HTR-8/SVneo (cell line): ENCODE data around the gene SLC22A13.
"Not testable (repeated sequence)": the region's sequence is repeated elsewhere in the genome, so short reads cannot be mapped to it uniquely, and the experiment has no call there.

ENCODE experiments used
- DNase-seq: peaks from one replicate; pipeline ENCODE4 v3.0.0; 2011; ENCODE audit warnings: low spot score, mixed read lengths; ENCODE audit not compliant: insufficient read length
- FAIRE-seq: peaks from 2 replicates; lab custom pipeline; 2011; peaks lifted over from hg19 to GRCh38; lab: Jason Lieb, UNC

Gene SLC22A13

DNA sequence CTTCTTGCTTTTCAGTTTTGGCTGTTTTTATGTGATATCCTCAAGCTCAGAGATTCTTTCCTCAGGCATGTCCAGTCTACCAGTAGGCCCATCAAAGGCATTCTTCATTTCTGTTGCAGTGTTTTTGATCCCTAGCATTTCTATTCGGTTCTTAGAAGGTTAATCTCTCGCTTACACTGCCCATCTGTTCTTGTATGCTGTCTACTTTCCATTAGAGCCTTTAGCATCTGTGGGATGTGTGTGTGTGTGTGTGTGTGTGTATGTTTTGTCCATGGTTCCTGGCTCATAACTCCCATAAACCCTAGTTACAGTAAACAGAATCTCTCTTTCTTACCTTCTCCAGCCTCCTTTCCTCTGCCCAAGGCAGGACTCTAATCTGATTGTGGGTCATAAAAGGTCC lies 5.1 kb upstream of the SLC22A13 start:
- no peak for FAIRE-seq

DNA sequence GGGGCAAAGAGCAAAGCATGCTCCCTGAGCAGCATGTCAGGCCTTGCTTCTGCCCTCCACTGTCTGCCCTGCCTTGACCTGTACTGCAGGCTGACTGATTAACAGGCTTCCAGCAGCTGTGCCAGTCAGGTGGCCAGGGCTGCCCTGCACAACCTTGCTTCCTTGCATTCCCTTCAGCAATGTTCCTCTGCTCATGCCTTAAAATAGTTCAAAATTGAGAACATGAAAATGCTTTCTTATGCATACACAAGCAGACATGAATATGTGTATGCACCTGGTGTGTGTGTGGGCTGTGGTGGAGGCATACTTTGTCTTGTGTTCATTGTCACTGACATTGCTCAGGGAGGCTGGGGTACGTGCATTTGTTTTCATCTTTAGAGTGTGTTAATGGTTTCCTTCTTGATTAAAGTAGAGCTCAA lies 1.2 kb upstream of the SLC22A13 start:
- no peak for DNase-seq
- FAIRE-seq = no peak

More for the DNA sequence above, 5.1 kb upstream of the SLC22A13 start:
- DNase-seq = no peak

DNA sequence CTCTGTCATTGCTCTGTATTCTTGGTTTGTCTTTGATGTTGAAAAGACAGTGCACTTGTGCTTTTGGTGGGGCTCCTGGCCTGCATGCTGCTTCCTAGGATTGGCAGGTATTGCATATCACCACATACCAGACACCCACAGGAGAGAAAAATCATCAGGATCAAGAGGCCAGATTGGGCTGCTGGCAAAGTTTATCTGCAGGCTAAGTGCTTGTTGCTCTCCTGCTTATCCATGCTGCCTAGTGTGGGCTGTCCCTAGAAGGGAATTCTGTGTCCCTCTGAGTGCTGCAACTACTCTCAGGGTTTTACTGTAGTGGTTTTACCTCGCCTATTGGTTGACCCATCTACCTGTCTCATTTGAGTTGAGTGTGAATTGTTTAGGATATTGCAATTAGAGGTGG lies 833 bp upstream of the SLC22A13 start:
- DNase-seq = no peak
- FAIRE-seq = no peak

DNA sequence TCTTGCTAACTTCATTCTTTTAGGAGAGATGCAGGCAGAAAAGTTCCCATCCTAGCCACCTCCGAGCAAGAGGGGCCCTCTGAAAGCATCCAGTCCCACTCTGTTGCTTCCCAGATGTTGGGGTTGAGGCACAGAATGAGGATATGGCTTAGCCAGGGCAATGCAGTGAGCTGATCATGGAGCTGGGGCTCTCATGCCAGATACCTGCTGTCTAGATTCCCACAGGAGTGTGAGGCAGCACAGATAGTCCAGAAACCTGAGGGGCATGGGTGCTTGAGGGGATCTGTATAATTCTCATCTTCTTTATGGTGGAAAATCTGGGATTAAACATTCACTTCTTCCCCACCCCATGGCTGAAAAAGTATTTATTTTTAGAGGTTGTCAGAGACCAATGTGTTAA lies 1.2 kb downstream of the SLC22A13 start:
- no peak for FAIRE-seq
- DNase-seq = no peak

DNA sequence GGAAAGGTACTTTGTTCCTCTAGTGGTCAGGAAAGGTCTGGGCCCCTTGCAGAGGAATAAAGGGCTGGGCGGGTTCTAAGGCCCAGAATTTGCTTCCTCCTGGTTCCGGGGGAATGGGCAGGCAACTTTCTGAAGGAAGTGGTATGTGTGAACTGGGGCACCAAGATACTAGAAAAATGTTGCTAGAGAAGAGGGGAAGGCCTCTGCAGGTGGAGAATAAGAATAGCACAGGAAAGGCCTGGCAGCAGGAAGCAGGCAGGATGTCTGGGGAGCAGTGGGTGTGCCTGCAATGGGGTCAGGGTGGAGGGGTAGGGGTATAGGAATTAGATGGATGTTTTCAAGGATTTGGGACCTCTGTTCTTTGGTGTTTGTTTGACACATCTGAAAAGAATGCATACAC lies 2.0 kb downstream of the SLC22A13 start:
- DNase-seq (no peak), FAIRE-seq (no peak)

DNA sequence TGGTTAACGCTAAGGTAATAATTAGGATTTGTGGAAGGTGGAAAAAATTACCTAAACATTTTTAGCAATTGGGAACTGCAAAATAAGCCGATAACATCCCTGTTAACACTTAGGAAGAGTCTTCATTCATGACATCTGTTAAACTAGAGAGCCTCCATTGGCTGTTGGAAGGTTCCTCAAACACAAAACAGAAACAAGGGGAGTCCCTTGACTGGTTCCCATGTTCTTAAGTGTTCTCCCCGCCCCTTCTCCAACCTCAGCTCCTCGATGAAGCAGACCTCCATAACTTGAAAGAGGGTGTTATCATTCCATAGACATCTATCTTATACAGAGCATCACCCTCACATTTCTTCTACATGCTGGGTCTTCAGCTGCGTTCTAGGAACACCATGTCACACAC lies 2.5 kb downstream of the SLC22A13 start:
- DNase-seq = no peak
- no peak for FAIRE-seq

DNA sequence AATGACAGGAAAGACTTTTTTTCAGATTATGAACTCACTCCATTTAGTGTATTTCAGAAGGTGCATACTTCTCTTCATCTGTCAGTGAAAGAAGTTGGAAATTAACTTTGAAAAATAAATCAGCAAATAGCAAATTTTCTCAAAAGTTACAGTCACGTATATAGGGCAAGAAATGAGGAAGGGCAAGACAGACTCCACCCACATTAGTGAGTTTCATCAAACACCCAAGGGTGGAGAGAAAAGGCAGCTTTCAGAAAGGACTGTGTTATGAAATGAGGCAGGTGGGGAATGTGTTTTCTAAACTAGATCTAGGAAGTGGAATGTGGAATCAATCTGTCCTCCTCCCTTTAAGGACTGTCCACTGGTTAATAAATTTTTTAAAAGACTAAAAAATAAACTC lies 2.9 kb downstream of the SLC22A13 start:
- no peak for FAIRE-seq

DNA sequence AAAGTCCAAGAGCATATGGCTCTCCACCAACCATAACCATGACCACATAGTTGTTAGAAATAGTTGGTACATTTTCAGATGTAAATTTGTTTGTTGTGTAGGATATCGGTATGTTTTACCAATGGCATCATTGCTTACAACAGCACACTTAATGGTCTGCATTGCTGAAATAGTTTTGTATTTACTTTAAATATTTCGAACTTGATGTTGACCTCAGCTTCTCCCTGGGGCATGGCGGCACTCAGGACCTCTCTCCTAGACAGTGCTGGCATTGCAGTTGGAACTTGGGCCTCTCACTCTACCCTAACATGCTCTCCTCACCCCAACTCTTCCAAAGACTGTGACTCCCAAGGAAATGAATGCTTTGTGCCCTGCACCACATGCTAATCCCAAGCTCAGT lies 5.0 kb downstream of the SLC22A13 start:
- DNase-seq (no peak), FAIRE-seq (no peak)

More for the DNA sequence above, 2.9 kb downstream of the SLC22A13 start:
- DNase-seq = no peak

DNA sequence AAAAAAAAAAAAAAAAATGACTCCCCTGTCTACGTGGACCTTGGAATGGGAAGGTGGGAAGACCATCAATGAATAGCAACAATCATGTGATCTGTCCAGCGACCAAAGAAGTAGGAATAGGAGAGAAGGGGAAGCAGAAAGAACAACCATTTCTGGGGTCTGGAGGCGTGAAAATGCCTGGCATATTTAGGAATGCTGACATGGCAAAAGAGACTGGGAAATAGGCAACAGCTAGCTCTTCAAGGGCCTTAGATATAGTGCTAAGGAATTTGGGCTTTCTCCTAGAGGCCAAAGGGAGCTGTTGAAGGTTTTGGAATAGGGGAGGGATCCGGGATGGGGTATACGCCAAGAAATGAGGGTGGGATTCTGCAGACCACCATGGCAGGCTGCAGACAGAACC lies 5.9 kb downstream of the SLC22A13 start:
- FAIRE-seq (no peak), DNase-seq (no peak)

DNA sequence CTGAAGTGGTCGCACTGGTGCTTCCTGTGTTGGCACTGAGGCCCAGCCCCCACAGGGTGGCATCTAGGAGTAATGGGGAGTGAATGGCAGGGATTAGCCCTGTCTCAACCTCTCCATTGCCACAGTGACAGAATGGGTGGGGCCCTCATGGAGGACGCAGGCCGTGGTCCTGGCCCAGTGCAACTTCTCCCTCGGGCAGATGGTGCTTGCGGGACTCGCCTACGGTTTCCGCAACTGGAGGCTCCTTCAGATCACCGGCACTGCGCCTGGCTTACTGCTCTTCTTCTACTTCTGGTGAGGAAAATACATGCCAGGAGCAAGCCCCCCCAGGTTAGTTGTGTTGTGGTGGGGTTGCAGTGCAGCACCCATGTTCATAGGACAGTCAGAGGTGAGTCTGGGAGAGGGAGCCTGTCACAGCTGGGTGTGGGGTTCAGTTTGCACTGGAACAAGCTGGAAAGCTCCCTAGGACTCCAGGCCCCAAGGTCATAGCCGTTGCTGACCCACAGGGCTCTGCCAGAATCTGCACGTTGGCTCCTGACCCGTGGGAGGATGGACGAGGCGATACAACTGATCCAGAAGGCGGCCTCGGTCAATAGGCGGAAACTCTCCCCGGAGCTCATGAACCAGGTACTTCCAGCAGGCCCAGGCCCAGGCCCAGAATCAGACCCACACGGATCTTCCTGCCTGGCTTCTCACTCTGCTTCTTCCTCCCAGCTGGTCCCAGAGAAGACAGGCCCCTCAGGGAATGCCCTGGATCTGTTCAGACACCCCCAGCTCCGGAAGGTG lies 9.4 kb downstream of the SLC22A13 start:
- no peak for DNase-seq
- no peak for FAIRE-seq

DNA sequence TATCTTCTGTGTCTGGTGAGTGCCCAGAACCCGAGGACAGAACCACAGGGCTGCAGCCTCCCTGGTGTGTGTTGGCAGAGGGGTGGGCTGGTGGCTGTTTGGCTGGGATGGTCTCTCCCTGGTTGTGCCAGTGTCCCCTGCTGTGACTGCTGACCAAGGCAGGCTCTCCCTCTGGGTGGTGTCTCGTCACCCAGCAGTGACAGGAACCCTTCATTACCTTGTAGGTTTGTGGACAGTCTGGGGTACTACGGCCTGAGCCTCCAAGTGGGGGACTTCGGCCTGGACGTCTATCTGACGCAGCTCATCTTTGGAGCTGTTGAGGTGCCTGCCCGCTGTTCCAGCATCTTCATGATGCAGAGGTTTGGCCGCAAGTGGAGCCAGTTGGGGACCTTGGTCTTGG lies 10.0 kb downstream of the SLC22A13 start:
- DNase-seq (no peak), FAIRE-seq (no peak)

DNA sequence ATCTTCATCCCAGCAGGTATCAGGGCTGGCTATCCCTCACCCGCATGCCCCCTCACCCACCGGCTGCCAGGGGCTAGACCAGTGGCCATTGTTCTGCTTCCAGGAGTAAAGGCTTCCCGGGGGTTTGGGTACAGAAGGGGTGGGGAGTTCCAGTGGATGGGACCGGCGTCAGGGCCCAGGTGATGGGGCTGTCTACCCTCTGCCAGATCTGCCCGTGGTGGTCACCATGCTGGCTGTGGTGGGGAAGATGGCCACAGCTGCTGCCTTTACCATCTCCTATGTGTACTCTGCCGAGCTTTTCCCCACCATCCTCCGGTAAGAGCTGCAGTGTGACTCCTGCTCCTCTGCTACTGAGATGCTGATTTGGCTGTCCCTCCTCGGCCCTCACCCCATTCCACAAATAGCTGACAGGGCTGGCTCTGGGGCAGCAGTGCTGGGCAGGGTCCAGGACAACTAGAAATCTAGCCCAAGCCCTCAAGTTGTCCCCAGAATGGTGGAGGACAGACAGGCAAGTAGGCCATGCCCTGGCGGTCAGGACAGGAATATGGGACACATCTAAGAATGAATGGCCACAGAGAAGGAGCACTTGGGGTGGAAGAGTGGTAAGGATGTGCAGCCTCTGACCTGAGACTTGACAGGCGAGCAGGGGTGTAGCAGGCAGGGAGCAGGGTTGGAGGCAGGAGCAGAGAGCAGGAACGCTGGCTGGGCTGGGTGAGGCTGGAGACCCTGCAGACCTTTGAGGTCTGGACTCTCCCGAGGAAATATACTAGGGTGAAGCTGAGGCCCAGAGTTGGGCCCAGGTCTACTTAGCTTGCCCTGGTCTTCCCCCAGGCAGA lies 10.7 kb downstream of the SLC22A13 start:
- no peak for FAIRE-seq

DNA sequence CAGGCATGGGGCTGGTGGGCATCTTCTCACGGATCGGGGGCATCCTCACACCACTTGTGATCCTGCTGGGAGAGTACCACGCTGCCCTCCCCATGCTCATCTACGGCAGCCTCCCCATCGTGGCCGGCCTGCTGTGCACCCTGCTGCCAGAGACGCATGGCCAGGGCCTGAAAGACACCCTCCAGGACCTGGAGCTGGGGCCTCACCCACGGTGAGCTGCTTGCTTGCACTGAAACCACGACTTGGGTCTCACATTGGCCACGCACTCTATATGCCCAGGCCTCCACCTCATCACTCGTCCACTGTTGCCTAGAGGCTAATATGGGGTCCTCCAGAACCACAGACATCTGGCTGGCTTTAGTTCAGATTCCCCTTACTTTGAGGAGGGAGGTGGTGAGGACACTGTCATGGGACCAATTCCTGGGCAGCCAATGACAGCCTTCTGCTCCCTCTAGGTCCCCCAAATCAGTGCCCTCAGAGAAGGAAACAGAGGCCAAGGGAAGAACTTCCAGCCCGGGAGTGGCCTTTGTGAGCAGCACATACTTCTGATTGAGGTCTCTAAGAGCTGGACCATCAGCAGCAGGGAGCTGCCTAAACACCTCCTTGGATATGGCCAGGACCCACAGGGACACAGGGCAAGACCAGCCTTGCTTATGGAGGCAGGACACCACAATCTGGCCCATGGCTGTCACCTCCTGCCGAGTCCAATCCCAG lies 11.5 kb downstream of the SLC22A13 start:
- FAIRE-seq = no peak
- DNase-seq = no peak

More for the DNA sequence above, 10.7 kb downstream of the SLC22A13 start:
- DNase-seq = no peak

DNA sequence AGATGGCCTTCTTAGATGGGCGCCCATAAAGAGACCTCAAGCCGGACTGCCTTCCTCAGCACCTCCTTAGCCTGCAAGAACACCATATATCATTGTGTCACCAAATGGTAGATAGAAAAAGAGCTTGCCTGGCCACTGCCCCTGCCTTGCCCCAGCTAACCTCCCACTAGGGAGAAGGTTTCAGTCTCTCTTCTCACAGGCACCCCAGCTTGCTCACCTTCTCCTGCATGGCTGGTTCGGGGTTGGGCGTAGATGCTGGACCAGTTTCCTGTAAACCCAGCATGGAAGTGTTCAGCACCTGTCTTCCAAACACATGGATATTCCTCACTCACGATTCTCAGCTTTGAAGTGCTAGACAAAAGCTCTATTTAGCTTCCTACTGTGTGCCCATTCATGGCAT lies 13.2 kb downstream of the SLC22A13 start:
- DNase-seq (no peak), FAIRE-seq (no peak)

DNA sequence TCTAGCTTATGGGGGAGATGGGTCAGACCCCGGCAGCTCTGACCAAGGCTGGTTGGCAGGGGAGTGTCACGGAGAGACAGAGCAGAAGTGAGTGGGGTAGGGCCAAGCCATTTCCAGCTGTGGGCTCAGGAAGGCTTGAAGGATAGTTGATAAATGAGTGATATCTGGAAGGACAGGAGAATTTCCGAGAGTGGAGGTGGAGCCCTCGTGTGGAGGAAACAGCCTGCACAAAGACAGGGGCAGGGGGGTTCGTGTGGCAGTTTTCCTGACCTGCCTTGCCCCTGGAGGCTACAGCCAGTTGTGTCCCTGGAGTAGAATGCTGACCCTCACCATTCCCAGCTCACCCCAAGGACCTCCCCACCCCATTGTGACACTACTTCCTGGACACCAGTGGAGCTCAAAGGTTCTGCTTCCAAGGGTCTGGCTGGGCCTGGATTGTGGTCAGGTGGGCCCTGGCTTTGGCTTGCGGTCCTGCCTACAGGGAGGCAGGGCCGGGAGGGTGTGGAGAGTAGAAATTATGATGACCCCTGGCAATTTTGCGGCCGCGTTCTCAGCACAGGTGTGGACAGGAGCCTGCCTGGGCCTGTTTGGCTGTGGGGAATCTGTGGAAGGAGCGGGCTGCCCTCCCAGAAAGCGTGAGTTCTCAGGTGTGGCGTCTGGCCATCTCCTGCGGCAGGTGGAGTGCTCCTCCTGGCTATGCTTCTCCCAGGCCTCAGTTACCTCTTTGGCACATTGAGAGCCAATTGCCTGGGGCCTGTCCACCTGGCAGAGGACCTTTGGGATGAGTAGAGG lies 16.5 kb downstream of the SLC22A13 start, which contains the start of gene SLC22A14:
Gene SLC22A14, plus strand, starts transcription at position 400 of the 792 bp plus-strand sequence. CDS start 23,733 bp downstream, outside the sequence.
- FAIRE-seq = no peak

DNA sequence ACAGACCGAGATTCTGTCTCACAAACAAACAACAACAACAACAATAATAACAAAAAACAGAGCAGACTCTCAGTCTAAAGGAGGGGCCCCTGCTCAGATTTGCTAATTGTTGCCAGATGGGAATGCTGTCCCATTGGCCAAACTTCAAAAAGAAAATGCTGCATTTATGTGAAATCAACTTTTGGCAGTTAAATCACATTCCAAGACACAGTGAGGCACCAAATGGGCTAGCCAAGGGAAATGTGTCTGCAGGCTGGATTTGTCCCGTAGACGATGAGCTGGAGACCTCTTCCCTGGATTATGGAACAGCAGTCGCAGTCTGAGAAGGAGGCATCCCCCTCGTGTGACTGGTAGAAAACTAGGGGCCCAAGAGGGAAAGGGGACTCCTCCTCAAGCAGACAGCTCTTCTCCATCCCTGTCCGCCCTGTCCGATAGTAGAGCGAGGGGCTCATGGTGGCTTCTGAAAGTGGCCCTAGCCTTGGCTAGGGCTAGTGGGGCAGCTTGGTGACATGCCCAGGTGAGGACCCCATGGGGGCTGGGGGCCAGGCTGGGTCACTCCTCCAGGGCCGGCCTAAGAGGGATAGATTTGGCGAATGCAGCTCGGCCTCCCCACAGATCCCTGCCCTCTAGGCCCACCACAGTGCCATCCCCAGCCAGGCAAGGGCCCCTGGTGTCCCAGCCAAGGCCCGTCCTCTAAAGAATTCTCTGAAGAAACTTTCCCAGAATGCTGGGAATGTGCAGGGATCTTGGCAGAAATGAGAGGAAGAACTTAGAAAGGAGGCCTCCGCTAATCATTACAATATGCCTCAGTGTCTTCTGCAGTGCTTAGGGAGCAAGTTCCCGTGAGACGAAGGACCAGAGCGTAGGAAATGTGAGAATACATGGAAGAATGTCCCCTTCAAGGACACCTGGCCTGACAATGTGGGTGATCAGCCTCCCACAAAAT lies 18.5 kb downstream of the SLC22A13 start:
- DNase-seq = no peak
- FAIRE-seq = no peak

More for the DNA sequence above, 16.5 kb downstream of the SLC22A13 start, which contains the start of gene SLC22A14:
- DNase-seq = no peak

DNA sequence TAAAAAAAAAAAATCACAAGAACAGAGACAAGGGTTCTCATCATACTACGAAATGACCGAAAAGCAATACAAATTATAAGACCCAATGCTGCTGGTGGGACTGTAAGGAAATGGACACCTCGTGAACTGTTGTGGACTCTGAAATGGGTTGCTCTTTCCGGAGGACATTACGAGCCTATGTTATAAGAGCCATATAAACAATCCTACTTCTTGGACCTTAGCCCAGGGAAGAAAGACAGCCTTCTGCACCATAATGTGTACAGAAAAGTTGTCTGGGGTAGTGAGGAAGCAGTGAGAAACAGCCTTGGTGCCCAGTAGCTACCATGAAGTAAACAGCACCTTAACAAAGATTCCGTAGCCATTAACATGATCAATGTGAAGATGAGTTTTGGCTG lies 19.1 kb downstream of the SLC22A13 start:
- FAIRE-seq (no peak), DNase-seq (no peak)

DNA sequence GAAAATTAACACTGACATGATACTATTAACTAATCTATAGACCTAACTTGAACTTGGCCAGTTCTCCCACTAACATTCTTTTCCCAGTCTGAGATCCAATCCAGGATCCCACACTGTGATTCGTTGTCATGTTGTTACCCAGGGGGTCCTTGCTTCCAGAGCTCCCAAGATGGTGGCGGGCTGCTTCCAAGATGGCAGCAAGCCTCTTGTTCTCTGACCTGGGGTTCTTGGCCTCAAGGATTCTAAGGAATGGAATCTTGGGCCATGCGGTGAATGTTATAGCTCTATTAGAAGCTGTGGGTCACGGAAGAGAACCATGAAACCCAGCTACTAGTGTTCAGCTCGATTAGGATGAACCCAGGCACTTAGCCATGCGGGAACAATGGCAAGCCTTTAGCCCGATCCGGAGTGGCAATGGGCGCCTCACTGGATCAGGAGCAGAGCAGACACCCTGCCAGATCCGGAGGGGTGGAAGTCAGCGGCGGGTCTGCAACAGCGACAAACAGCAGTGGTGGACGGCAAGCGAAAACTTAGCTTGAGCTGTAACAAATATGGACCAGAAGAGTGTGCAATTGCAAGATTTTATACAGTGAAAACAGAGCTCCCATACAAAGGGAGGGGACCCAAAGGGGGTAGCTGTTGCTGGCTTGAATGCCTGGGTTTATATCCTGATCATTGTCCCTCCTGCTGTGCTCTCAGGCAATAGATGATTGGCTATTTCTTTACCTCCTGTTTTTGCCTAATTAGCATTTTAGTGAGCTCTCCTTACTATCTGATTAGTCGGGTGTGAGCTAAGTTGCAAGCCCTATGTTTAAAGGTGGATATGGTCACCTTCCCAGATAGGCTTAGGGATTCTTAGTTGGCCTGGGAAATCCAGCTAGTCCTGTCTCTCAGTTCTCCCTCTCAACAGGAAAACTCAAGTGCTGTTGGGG lies 23.9 kb downstream of the SLC22A13 start:
- not testable (repeated sequence) for FAIRE-seq, DNase-seq
